SK-N-SH (cell line): ENCODE measurements around the gene SLC3A2. TPM values are rescaled to one million over a fixed set of nuclear protein-coding genes. Genes with fewer than 3 reads are reported as not detected.

Experiments used
- CTCF ChIA-PET: fragments of 300-600, 350-600 bp; formaldehyde crosslinking; extraction: SDS; loops from one replicate; lab custom pipeline; 2021; lab: Yijun Ruan, JAX
- POLR2A ChIA-PET: fragments of 350-600 bp; sonication (Branson Sonifier 250); formaldehyde crosslinking; extraction: SDS; loops from one replicate; lab custom pipeline; 2020; ENCODE audit warnings: antibody characterized with exemption, inconsistent platforms; lab: Yijun Ruan, JAX
- DNase-seq: peaks from one replicate; pipeline ENCODE4 v3.0.0; 2012
- H2AFZ ChIP-seq: fragments of 200-600 bp; sonication (generic); 2 replicates; pipeline ENCODE4 v1.8.1; 2016; ENCODE audit warnings: antibody characterized with exemption, mild to moderate bottlenecking, low read depth
- H3F3A ChIP-seq: fragments of 200-600 bp; sonication (generic); replicated peaks from 2 replicates; pipeline ENCODE3; 2016; ENCODE audit warnings: antibody characterized with exemption, mild to moderate bottlenecking; ENCODE audit not compliant: insufficient read depth
- H3K27ac ChIP-seq, 2 experiments: fragments of 200-500 bp in 1 of 2; fragments of 200-600 bp in 1 of 2; sonication (Bioruptor generic) in 1 of 2; sonication (generic), shearing (Covaris generic) in 1 of 2; 2 replicates each; pipeline versions ENCODE4 v1.5.1 to v1.6.1; 2014 to 2016; ENCODE audit warnings: low read depth in 2 of 2, inconsistent platforms in 1 of 2, low read length in 1 of 2, mild to moderate bottlenecking in 1 of 2, mixed read lengths in 1 of 2
- H3K27me3 ChIP-seq: fragments of 200-600 bp; sonication (generic), shearing (Covaris generic); 2 replicates; pipeline ENCODE4 v1.6.1; 2016; ENCODE audit warnings: mixed run types; ENCODE audit not compliant: insufficient read depth
- H3K36me3 ChIP-seq, 2 experiments: fragments of 200-500 bp in 1 of 2; fragments of 200-600 bp in 1 of 2; sonication (Bioruptor generic) in 1 of 2; sonication (generic) in 1 of 2; replicated peaks in 1 of 2; 2 replicates each; pipeline versions ENCODE3 to v1.5.1; 2014 to 2016; ENCODE audit warnings: low read length in 1 of 2, mild to moderate bottlenecking in 1 of 2; ENCODE audit not compliant: insufficient read depth in 2 of 2, control insufficient read depth in 1 of 2
- H3K4me1 ChIP-seq, 2 experiments: fragments of 200-500 bp in 1 of 2; fragments of 200-600 bp in 1 of 2; sonication (Bioruptor generic) in 1 of 2; sonication (generic), shearing (Covaris generic) in 1 of 2; 2 replicates each; pipeline versions ENCODE4 v1.5.1 to v1.6.1; 2014 to 2016; ENCODE audit warnings: low read depth in 1 of 2, low read length in 1 of 2, mixed run types in 1 of 2; ENCODE audit not compliant: insufficient read depth in 2 of 2, control insufficient read depth in 1 of 2
- H3K4me2 ChIP-seq: fragments of 200-600 bp; sonication (generic), shearing (Covaris generic); 2 replicates; pipeline ENCODE4 v1.6.1; 2017; ENCODE audit warnings: mixed run types
- H3K4me3 ChIP-seq, 2 experiments: fragments of 200-500 bp in 1 of 2; fragments of 200-600 bp in 1 of 2; sonication (Bioruptor generic) in 1 of 2; sonication (generic), shearing (Covaris generic) in 1 of 2; 2 replicates each; pipeline versions ENCODE4 v1.5.1 to v1.8.1; 2014 to 2016; ENCODE audit warnings: low read depth in 2 of 2, inconsistent platforms in 1 of 2, low read length in 1 of 2, mild to moderate bottlenecking in 1 of 2, mixed read lengths in 1 of 2, moderate library complexity in 1 of 2
- H3K79me2 ChIP-seq: fragments of 200-600 bp; sonication (generic); 2 replicates; pipeline ENCODE4 v1.8.1; 2017; ENCODE audit warnings: mild to moderate bottlenecking; ENCODE audit not compliant: insufficient read depth
- H3K9ac ChIP-seq: fragments of 200-600 bp; sonication (generic); 2 replicates; pipeline ENCODE4 v1.6.1; 2017; ENCODE audit warnings: mixed run types
- H3K9me2 ChIP-seq: fragments of 200-600 bp; sonication (generic); 2 replicates; pipeline ENCODE4 v1.6.1; 2017; ENCODE audit warnings: mixed run types
- H3K9me3 ChIP-seq: fragments of 200-600 bp; sonication (generic); 2 replicates; pipeline ENCODE4 v1.6.1; 2017; ENCODE audit warnings: mixed run types, mild to moderate bottlenecking, moderate library complexity
- H4K20me1 ChIP-seq: fragments of 200-600 bp; sonication (generic); 2 replicates; pipeline ENCODE4 v1.6.1; 2017; ENCODE audit warnings: mild to moderate bottlenecking, mixed run types; ENCODE audit not compliant: insufficient read depth
- ELF1 ChIP-seq: IDR thresholded peaks from 2 replicates; pipeline ENCODE4 v1.4.0; 2012
- IRF3 ChIP-seq: fragments of 150-350 bp; IDR thresholded peaks from 2 replicates; pipeline ENCODE4 v1.6.1; 2016; ENCODE audit warnings: mild to moderate bottlenecking, low read depth, low read length
- JUND ChIP-seq: IDR thresholded peaks from 2 replicates; pipeline ENCODE4 v1.4.0; 2012
- NFIC ChIP-seq: IDR thresholded peaks from 2 replicates; pipeline ENCODE4 v1.4.0; 2012; ENCODE audit warnings: borderline replicate concordance
- WGBS: methylation state at CpG from one replicate; pipeline ENCODE4 v1.1.6; 2017; ENCODE audit warnings: low lambda C conversion rate; 5-methylcytosine and 5-hydroxymethylcytosine counted together
- polyA plus RNA-seq, 3 experiments: library from polyadenylated mRNA; depleted of rRNA; stranded (reverse); fragments of >200 nt; gene quantifications; 2 replicates each; pipeline ENCODE4 v1.2.3, GENCODE V29; 2012
- TF ChIP-seq, protein P1 (sequence below): fragments of 200-600 bp; sonication (generic); IDR thresholded peaks from 2 replicates; pipeline ENCODE4 v1.6.1; 2017; ENCODE audit warnings: antibody characterized with exemption, mild to moderate bottlenecking, moderate library complexity
- TF ChIP-seq, protein P2 (sequence below): IDR thresholded peaks from 2 replicates; pipeline ENCODE4 v1.4.0; 2012; ENCODE audit warnings: low read depth

The SLC3A2 gene
- polyA plus RNA-seq, 1 of the 3 experiments (the other 2 are of a cell fraction) = 308 TPM

- peaks cover 20 to 30% of the 10 kb centered on the region in 2 experiments for H3K36me3 ChIP-seq
- peak overlapping the region; percentile 94 to 98 for H3K27ac ChIP-seq
- peaks cover 28% of the 10 kb centered on the region for H3F3A ChIP-seq
- TF ChIP-seq, protein P1, sequence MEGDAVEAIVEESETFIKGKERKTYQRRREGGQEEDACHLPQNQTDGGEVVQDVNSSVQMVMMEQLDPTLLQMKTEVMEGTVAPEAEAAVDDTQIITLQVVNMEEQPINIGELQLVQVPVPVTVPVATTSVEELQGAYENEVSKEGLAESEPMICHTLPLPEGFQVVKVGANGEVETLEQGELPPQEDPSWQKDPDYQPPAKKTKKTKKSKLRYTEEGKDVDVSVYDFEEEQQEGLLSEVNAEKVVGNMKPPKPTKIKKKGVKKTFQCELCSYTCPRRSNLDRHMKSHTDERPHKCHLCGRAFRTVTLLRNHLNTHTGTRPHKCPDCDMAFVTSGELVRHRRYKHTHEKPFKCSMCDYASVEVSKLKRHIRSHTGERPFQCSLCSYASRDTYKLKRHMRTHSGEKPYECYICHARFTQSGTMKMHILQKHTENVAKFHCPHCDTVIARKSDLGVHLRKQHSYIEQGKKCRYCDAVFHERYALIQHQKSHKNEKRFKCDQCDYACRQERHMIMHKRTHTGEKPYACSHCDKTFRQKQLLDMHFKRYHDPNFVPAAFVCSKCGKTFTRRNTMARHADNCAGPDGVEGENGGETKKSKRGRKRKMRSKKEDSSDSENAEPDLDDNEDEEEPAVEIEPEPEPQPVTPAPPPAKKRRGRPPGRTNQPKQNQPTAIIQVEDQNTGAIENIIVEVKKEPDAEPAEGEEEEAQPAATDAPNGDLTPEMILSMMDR = no peak
- TF ChIP-seq, protein P2, sequence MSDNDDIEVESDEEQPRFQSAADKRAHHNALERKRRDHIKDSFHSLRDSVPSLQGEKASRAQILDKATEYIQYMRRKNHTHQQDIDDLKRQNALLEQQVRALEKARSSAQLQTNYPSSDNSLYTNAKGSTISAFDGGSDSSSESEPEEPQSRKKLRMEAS = no peak
- H3K9me2 ChIP-seq = no peaks in the 10 kb centered on the region
- no peak for DNase-seq
- H3K4me1 ChIP-seq = peaks cover 32% of the 10 kb centered on the region in 2 experiments
- peak overlapping the region in 1 of 2 experiments; percentile 91; a peak in 2 of 4 replicates for H3K4me3 ChIP-seq
- ChIA-PET POLR2A (interaction anchor here (0.6 to 2.2 kb wide), 3 partner anchors 10 to 152 kb away, joined by 3 to 11 read pairs (median 4); partner anchors contain the start of gene HNRNPUL2), CTCF (interaction anchor here (0.7 to 9.5 kb wide), 5 partner anchors 18 to 139 kb away, joined by 3 to 76 read pairs (median 3); no protein-coding TSS in a partner anchor)
- peaks cover 18% of the 10 kb centered on the region for H4K20me1 ChIP-seq
- 79% methylated on average over 7 of the region's 7 CpGs for WGBS
- H3K4me2 ChIP-seq = peak overlapping the region; percentile 94
- H3K9me3 ChIP-seq = no peaks in the 10 kb centered on the region
- peak overlapping the region; percentile 99; the same call in 1 of the 2 replicates for H3K9ac ChIP-seq
- peaks cover 48% of the 10 kb centered on the region for H3K79me2 ChIP-seq
- H2AFZ ChIP-seq = peak overlapping the region; percentile 57; the same call in 1 of the 2 replicates
- no peaks in the 10 kb centered on the region for H3K27me3 ChIP-seq
Measured at GRCh38 chr11:62879235-62879978, 1.3 kb upstream of the SLC3A2 start.

GRCh38 chr11:62880231-62880802, 379 bp upstream of the SLC3A2 start:
- H3K9me3 ChIP-seq = no peaks in the 10 kb centered on the region
- peak overlapping the region; percentile 82 to 91 for H3K4me3 ChIP-seq
- peaks cover 57% of the 10 kb centered on the region for H3K79me2 ChIP-seq
- peak overlapping the region; percentile 94 for H3K4me2 ChIP-seq
- peaks cover 30% of the 10 kb centered on the region for H3F3A ChIP-seq
- peak overlapping the region; percentile 99 for H3K9ac ChIP-seq
- H4K20me1 ChIP-seq = peaks cover 27% of the 10 kb centered on the region
- H3K9me2 ChIP-seq = no peaks in the 10 kb centered on the region
- peaks cover 32 to 37% of the 10 kb centered on the region in 2 experiments for H3K4me1 ChIP-seq
- TF ChIP-seq IRF3 = no peak
- TF ChIP-seq, protein P2 = 0 out of 2 replicates have a peak, but pooled peaks have one; percentile 11
- TF ChIP-seq JUND = no peak
- peak; percentile 16; the same call in 1 of the 2 replicates for TF ChIP-seq NFIC
- 0 out of 2 replicates have a peak, but pooled peaks have one; percentile 39 for TF ChIP-seq ELF1
- no peak for DNase-seq
- CTCF ChIA-PET = interaction anchor here (0.7 to 9.5 kb wide), 17 partner anchors 9 to 232 kb away, joined by 3 to 76 read pairs (median 4); partner anchors contain the start of genes TAF6L and TMEM179B
- peaks cover 28 to 39% of the 10 kb centered on the region in 2 experiments for H3K36me3 ChIP-seq
- POLR2A ChIA-PET = interaction anchor here (1.0 to 3.3 kb wide), 4 partner anchors 24 to 153 kb away, joined by 3 to 34 read pairs (median 18); partner anchors contain the start of gene HNRNPUL2
- H3K27me3 ChIP-seq = no peaks in the 10 kb centered on the region
- 2% methylated on average over 14 of the region's 16 CpGs for WGBS
- H2AFZ ChIP-seq = peak overlapping the region; percentile 57; the same call in 1 of the 2 replicates
- peak overlapping the region; percentile 94 to 98 for H3K27ac ChIP-seq
